Kidney (tissue), 14 donors: ENCODE results near the gene THEMIS. TPM values are rescaled to one million over a fixed set of nuclear protein-coding genes. Genes with fewer than 3 reads are reported as not detected.
A peak's percentile ranks its signal among the peaks of the same experiment; 100 is the strongest.
"Not testable (repeated sequence)": the region's sequence is repeated elsewhere in the genome, so short reads cannot be mapped to it uniquely, and the experiment has no call there.

Source experiments
- DNase-seq, 5 donors: peaks; one replicate each; pipeline ENCODE4 v3.0.0-alpha.2; 2013 to 2020
- FAIRE-seq: peaks from 2 replicates; lab custom pipeline; 2012; peaks lifted over from hg19 to GRCh38; lab: Jason Lieb, UNC
- H3K27ac ChIP-seq, 2 donors: one replicate each; pipeline ENCODE4 v1.7.0; 2013; ENCODE audit warnings: low read depth in 2 of 2, low read length in 2 of 2, inconsistent platforms in 1 of 2
- H3K27me3 ChIP-seq: one replicate; pipeline ENCODE4 v1.7.1; 2013; ENCODE audit warnings: low read length, inconsistent platforms; ENCODE audit not compliant: control insufficient read depth, insufficient read depth
- H3K36me3 ChIP-seq, 3 donors: one replicate each; pipeline versions ENCODE4 v1.7.0 to v1.7.1; 2013; ENCODE audit warnings: low read length in 3 of 3, control low read depth in 1 of 3, inconsistent platforms in 1 of 3; ENCODE audit not compliant: insufficient read depth in 3 of 3, control insufficient read depth in 2 of 3
- H3K4me1 ChIP-seq, 3 donors: one replicate each; pipeline versions ENCODE4 v1.7.0 to v1.7.1; 2013; ENCODE audit warnings: low read length in 3 of 3, inconsistent platforms in 1 of 3, low read depth in 1 of 3; ENCODE audit not compliant: control insufficient read depth in 2 of 3, insufficient read depth in 2 of 3
- H3K4me3 ChIP-seq, 3 donors: one replicate each; pipeline versions ENCODE4 v1.7.0 to v1.8.1; 2013; ENCODE audit warnings: low read length in 3 of 3, control low read depth in 1 of 3, inconsistent platforms in 1 of 3
- H3K9ac ChIP-seq, 3 donors: one replicate each; pipeline versions ENCODE4 v1.7.0 to v1.7.1; 2013; ENCODE audit warnings: low read length in 3 of 3, control low read depth in 1 of 3, inconsistent platforms in 1 of 3
- H3K9me3 ChIP-seq, 3 donors: one replicate each; pipeline versions ENCODE4 v1.7.0 to v1.7.1; 2013; ENCODE audit warnings: low read length in 3 of 3, control low read depth in 1 of 3, inconsistent platforms in 1 of 3; ENCODE audit not compliant: control insufficient read depth in 2 of 3, insufficient read depth in 1 of 3
- intact Hi-C: fragments of 100-400 bp; cut with DNase I; formaldehyde crosslinking; loops from one replicate; pipeline ENCODE4 v1.11.1; 2022
- polyA plus RNA-seq: library from polyadenylated mRNA; stranded (reverse); fragments of 350-450 nt; fragmentation: Illumina TruSeq; extraction: RNeasy Lipid Tissue Mini Kit (QIAGEN cat#74804); gene quantifications from one replicate; pipeline ENCODE4 v1.2.3, GENCODE V29; 2014; ENCODE audit warnings: low read depth, low replicate concordance; ENCODE audit not compliant: insufficient read depth
- total RNA-seq: library from RNA; stranded (reverse); fragmentation: NEBNext Ultra II Directional; extraction: Animal tissue kit (Norgen Biotek cat#: 25700); gene quantifications from one replicate; pipeline ENCODE4 v1.2.1, GENCODE V29; 2021
- TF ChIP-seq, protein P1 (sequence below): IDR thresholded peaks from 3 replicates; pipeline ENCODE4 v1.5.1; 2012; ENCODE audit warnings: mild to moderate bottlenecking, moderate library complexity, borderline replicate concordance; ENCODE audit not compliant: insufficient read depth; ENCODE audit errors: extremely low read depth
- donor health status: control.
- donor health status: control.
- donor health status: control.
- donor health status: control.
- donor health status: control.
- donor health status: DM: yes; HTN: yes; CAD: no.
- donor health status: Normal renal cell carcinoma (clear cell type).

THEMIS gene
- total and polyA plus RNA-seq, 2 donors from 2014 or later, result 3.3 TPM; not detected in 1

DNA sequence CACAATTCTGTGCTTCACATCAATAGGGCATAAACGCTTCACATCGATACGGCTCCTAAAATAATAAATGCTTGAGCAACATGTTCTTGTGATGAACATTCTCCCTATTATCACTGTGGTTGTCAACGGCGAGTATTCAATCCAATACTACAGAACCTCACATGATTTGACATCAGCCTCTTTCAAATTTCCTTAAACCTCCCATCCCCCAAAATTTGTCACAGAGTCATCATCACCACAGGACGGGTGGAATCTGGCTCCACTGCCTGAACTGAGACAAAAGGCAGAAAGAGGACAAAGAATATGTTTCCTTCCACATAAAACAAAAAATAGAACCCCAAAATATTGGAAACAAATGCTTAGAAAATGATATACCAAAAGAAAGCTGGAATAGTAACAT, 7.3 kb downstream of the THEMIS start:
- Histone ChIP-seq H3K9ac (no peak overlapping the region), H3K4me1 (no peaks in the 10 kb centered on the region), H3K27ac (no peak overlapping the region), H3K4me3 (no peak overlapping the region), H3K9me3 (no peaks in the 10 kb centered on the region), H3K27me3 (no peaks in the 10 kb centered on the region), H3K36me3 (no peaks in the 10 kb centered on the region)
- no peak for FAIRE-seq
- intact Hi-C loops, result no loop called here
- DNase-seq, result no peak
- TF ChIP-seq, protein P1, sequence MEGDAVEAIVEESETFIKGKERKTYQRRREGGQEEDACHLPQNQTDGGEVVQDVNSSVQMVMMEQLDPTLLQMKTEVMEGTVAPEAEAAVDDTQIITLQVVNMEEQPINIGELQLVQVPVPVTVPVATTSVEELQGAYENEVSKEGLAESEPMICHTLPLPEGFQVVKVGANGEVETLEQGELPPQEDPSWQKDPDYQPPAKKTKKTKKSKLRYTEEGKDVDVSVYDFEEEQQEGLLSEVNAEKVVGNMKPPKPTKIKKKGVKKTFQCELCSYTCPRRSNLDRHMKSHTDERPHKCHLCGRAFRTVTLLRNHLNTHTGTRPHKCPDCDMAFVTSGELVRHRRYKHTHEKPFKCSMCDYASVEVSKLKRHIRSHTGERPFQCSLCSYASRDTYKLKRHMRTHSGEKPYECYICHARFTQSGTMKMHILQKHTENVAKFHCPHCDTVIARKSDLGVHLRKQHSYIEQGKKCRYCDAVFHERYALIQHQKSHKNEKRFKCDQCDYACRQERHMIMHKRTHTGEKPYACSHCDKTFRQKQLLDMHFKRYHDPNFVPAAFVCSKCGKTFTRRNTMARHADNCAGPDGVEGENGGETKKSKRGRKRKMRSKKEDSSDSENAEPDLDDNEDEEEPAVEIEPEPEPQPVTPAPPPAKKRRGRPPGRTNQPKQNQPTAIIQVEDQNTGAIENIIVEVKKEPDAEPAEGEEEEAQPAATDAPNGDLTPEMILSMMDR, result no peak

DNA sequence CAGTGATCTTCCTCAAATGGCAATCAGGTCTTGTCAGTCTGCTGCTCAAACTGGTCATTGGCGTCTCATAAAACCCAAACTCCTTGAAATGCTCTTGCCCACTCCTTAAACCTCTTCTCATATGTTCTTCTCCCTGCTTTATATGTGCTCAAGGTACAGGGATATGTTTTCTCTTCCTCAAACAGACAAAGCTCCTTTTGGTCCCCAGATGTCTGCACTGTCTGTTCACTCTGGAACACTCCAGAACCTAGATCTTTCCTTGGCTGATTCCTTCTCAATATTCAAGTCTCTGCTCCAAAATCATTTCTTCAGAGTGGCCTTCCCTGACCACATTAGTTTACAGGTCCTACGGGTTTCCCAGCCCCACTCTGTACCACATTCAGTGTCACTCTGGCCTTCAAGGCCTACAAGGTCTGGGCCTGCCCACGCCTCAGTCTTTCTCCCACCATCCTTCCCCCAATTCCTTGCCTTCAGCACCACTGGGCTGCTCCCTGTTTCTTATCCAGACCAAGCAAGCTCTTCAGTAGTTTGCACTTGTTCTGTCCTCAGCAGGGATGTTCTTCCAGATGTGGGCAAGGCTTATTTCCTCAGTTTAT, 9.0 kb downstream of the THEMIS start:
- H3K27me3 ChIP-seq, result no peaks in the 10 kb centered on the region
- no peaks in the 10 kb centered on the region for H3K4me1 ChIP-seq
- no peak overlapping the region for H3K9ac ChIP-seq
- DNase-seq, result no peak
- intact Hi-C loops, result no loop called here
- no peak overlapping the region for H3K27ac ChIP-seq
- no peaks in the 10 kb centered on the region for H3K36me3 ChIP-seq
- no peak overlapping the region for H3K4me3 ChIP-seq
- H3K9me3 ChIP-seq, result no peaks in the 10 kb centered on the region
- no peak for FAIRE-seq
- TF ChIP-seq, protein P1, result no peak

DNA sequence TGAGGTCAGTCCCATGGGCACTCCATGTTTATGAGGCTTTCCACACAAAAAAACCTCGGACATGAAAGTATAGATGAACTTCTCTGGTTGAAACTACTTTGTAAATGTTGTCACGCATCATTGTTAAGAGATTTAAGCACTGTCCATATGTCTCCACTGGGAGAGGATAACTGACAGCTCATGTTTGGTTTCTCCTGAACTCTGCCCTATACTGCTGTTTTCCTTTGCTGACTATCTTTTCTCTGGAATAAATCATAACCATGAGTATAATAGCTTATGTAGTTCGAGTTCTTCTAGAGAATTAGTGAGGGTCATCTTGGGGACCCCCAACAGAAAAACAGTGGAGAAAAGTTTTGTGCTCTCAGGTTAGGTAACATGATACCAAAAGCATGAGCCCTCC, 14.3 kb downstream of the THEMIS start:
- FAIRE-seq (no peak), DNase-seq (no peak)
- TF ChIP-seq, protein P1, result no peak
- Histone ChIP-seq H3K4me3 (no peak overlapping the region), H3K9ac (no peak overlapping the region), H3K9me3 (no peaks in the 10 kb centered on the region), H3K4me1 (no peaks in the 10 kb centered on the region), H3K27ac (no peak overlapping the region), H3K36me3 (no peaks in the 10 kb centered on the region), H3K27me3 (no peaks in the 10 kb centered on the region)
- intact Hi-C loops, result no loop called here

DNA sequence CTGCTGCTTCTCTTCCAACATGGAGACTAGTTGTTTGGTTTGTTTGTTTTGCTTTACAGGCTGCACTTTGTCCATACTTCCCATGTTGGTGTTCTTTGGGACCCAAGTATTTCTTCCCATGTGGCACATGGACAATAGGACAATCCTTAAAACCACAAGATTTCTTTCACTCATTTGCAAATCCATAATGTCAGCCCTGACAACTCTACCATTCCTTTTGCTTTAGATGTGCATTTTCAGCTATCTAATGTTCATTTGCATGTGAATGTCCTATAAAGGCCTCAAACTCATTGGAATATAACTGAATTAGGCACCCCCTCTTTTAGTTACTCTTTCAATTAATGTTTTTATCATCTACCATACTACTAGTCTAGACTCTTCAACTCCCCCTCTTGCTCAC, 16.7 kb downstream of the THEMIS start:
- H3K36me3 ChIP-seq, result no peaks in the 10 kb centered on the region
- DNase-seq, result no peak
- H3K9ac ChIP-seq, result no peak overlapping the region
- H3K4me1 ChIP-seq, result no peaks in the 10 kb centered on the region
- no peak overlapping the region for H3K27ac ChIP-seq
- intact Hi-C loops, result no loop called here
- H3K4me3 ChIP-seq, result no peak overlapping the region
- no peaks in the 10 kb centered on the region for H3K9me3 ChIP-seq
- no peaks in the 10 kb centered on the region for H3K27me3 ChIP-seq
- TF ChIP-seq, protein P1, result no peak
- no peak for FAIRE-seq

DNA sequence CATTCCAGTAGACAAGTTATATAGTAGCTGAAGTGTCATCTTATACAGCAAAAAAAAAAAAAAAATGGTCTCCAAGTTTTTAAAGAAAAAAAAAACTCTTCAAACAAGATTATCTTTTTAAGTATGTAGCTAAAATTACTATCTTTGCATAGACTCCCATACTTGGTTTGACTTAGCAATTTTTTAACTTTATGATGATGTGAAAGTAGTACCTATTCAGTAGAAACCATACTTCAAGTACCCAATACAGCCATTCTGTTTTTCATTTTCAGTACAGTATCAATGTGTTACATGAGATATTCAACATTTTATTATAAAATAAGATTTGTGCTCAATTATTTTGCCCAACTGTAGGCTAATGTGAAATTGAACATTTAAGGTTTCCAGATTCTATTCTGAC, 18.9 kb downstream of the THEMIS start:
- H3K9me3 ChIP-seq, H3K27ac ChIP-seq, intact Hi-C loops, H3K9ac ChIP-seq, DNase-seq, H3K4me1 ChIP-seq, H3K36me3 ChIP-seq, H3K4me3 ChIP-seq, H3K27me3 ChIP-seq: not testable (repeated sequence)
- FAIRE-seq, result peak; percentile 60
